H4 (cell line): Measurements from ENCODE around the gene DNPEP. TPM values are rescaled to one million over a fixed set of nuclear protein-coding genes. Genes with fewer than 3 reads are reported as not detected.

Experiments
- DNase-seq: peaks from one replicate; pipeline ENCODE4 v3.0.0-alpha.2; 2015; ENCODE audit warnings: low spot score
- total RNA-seq: library from RNA; depleted of rRNA; stranded (reverse); fragments of >200 nt; shearing (Covaris generic); gene quantifications from 2 replicates; pipeline ENCODE4 v1.2.3, GENCODE V29; 2014; rRNA removed

DNPEP gene
- total RNA-seq: 79.9 and 87.7 TPM in 2 replicates

- DNase-seq: peak; percentile 73
Measured at GRCh38 chr2:219387306-219388120, at the start of gene DNPEP. Gene DNPEP, minus strand, starts transcription at chr2:219387912. Its CDS starts 118 bp downstream, at chr2:219387794.

GRCh38 chr2:219437141-219437540 is 49.4 kb upstream of the DNPEP start:
- DNase-seq: no peak

GRCh38 chr2:219436491-219436890 is 48.8 kb upstream of the DNPEP start:
- DNase-seq: no peak

- no peak for DNase-seq
Measured at GRCh38 chr2:219435701-219436100, 48.0 kb upstream of the DNPEP start.

GRCh38 chr2:219434718-219435525 is 47.2 kb upstream of the DNPEP start, which contains the start of gene SPEG:
Gene SPEG, plus strand, starts transcription at chr2:219434843. Its CDS starts 135 bp downstream, at chr2:219434978.
- DNase-seq: no peak

GRCh38 chr2:219434468-219434717 is 46.7 kb upstream of the DNPEP start:
- DNase-seq: no peak

- peak; percentile 39 for DNase-seq
Measured at GRCh38 chr2:219433666-219434467, 46.2 kb upstream of the DNPEP start.

GRCh38 chr2:219430633-219431615 is 43.2 kb upstream of the DNPEP start:
- DNase-seq: peak; percentile 69

- DNase-seq: no peak
Measured at GRCh38 chr2:219429958-219430606, 42.4 kb upstream of the DNPEP start.

GRCh38 chr2:219428469-219428868 is 40.8 kb upstream of the DNPEP start:
- no peak for DNase-seq

GRCh38 chr2:219426534-219427136 is 38.9 kb upstream of the DNPEP start:
- no peak for DNase-seq

- DNase-seq: no peak
Measured at GRCh38 chr2:219426068-219426443, 38.3 kb upstream of the DNPEP start.

GRCh38 chr2:219425238-219426067 is 37.7 kb upstream of the DNPEP start:
- no peak for DNase-seq

GRCh38 chr2:219423652-219424377 is 36.1 kb upstream of the DNPEP start:
- DNase-seq: no peak

- DNase-seq: no peak
Measured at GRCh38 chr2:219422952-219423534, 35.3 kb upstream of the DNPEP start.

- DNase-seq: no peak
Measured at GRCh38 chr2:219421323-219421722, 33.6 kb upstream of the DNPEP start.

- no peak for DNase-seq
Measured at GRCh38 chr2:219420687-219421086, 33.0 kb upstream of the DNPEP start.
